HG03108 (cell line): ENCODE data around the gene ADRA1B.

ENCODE experiments used
- ATAC-seq: cut with Tn5 transposase; IDR thresholded peaks from one replicate; pipeline ENCODE4 v1.9.1; 2021; ENCODE audit warnings: moderate library complexity; ENCODE audit not compliant: unreplicated experiment

The ADRA1B gene

GRCh38 chr5:159915904-159916840 is at the start of gene ADRA1B:
Gene ADRA1B (plus strand): TSS chr5:159916482. CDS start chr5:159916906, 424 bp downstream.
- ATAC-seq: no peak

GRCh38 chr5:159873680-159874079 is 42.6 kb upstream of the ADRA1B start:
- ATAC-seq: no peak

GRCh38 chr5:159874263-159874662 is 42.0 kb upstream of the ADRA1B start:
- ATAC-seq: no peak

- no peak for ATAC-seq
Observed at GRCh38 chr5:159877016-159877415, 39.3 kb upstream of the ADRA1B start.

GRCh38 chr5:159877894-159878448 is 38.3 kb upstream of the ADRA1B start:
- ATAC-seq: no peak

- no peak for ATAC-seq
Observed at GRCh38 chr5:159878988-159879471, 37.3 kb upstream of the ADRA1B start.

GRCh38 chr5:159880676-159881075 is 35.6 kb upstream of the ADRA1B start:
- ATAC-seq: no peak

GRCh38 chr5:159881967-159882366 is 34.3 kb upstream of the ADRA1B start:
- ATAC-seq: no peak

GRCh38 chr5:159883522-159883950 is 32.7 kb upstream of the ADRA1B start:
- no peak for ATAC-seq

- ATAC-seq: no peak
Observed at GRCh38 chr5:159884917-159885620, 31.2 kb upstream of the ADRA1B start.

- ATAC-seq: no peak
Observed at GRCh38 chr5:159886296-159886695, 30.0 kb upstream of the ADRA1B start.

- no peak for ATAC-seq
Observed at GRCh38 chr5:159887050-159887449, 29.2 kb upstream of the ADRA1B start.

GRCh38 chr5:159888860-159889259 is 27.4 kb upstream of the ADRA1B start:
- ATAC-seq: no peak

- no peak for ATAC-seq
Observed at GRCh38 chr5:159890141-159890540, 26.1 kb upstream of the ADRA1B start.

GRCh38 chr5:159891371-159891770 is 24.9 kb upstream of the ADRA1B start:
- ATAC-seq: no peak

GRCh38 chr5:159893040-159893695 is 23.1 kb upstream of the ADRA1B start:
- no peak for ATAC-seq

- ATAC-seq: no peak
Observed at GRCh38 chr5:159894149-159894720, 22.0 kb upstream of the ADRA1B start.

GRCh38 chr5:159897786-159898393 is 18.4 kb upstream of the ADRA1B start:
- ATAC-seq: no peak

- ATAC-seq: no peak
Observed at GRCh38 chr5:159899067-159900049, 16.9 kb upstream of the ADRA1B start.
